Heart left ventricle (tissue), 16 donors: ENCODE measurements around the gene PIP5K1B. TPM values are rescaled to one million over a fixed set of nuclear protein-coding genes. Genes with fewer than 3 reads are reported as not detected.

Experiments used
- ATAC-seq, 4 donors: fragments of 200-7000 bp; cut with Tn5 transposase; one replicate each; pipeline ENCODE4 v1.9.1; 2020 to 2022; ENCODE audit warnings: moderate library complexity in 4 of 4, mild to moderate bottlenecking in 3 of 4, moderate number of reproducible peaks in 1 of 4
- DNase-seq, 5 donors: peaks; one replicate each; pipeline ENCODE4 v3.0.0-alpha.2; 2020
- H3K27ac ChIP-seq, 12 donors: fragments of 200-600 bp; sonication (generic) in 4 of 12; one replicate each; pipeline versions ENCODE4 v1.5.0 to v1.8.0; 2016 to 2022; ENCODE audit warnings: mild to moderate bottlenecking in 2 of 12
- H3K27me3 ChIP-seq, 9 donors: fragments of 200-600 bp; sonication (generic) in 2 of 9; one replicate each; pipeline versions ENCODE4 v1.5.1 to v1.8.0; 2016 to 2022; ENCODE audit warnings: mild to moderate bottlenecking in 3 of 9
- H3K36me3 ChIP-seq, 9 donors: fragments of 200-600 bp; sonication (generic) in 2 of 9; one replicate each; pipeline versions ENCODE4 v1.5.0 to v1.8.0; 2018 to 2022; ENCODE audit warnings: mild to moderate bottlenecking in 2 of 9
- H3K4me1 ChIP-seq, 12 donors: fragments of 200-600 bp; sonication (generic) in 4 of 12; one replicate each; pipeline versions ENCODE4 v1.5.0 to v1.8.0; 2016 to 2022; ENCODE audit warnings: mild to moderate bottlenecking in 3 of 12
- H3K4me3 ChIP-seq, 12 donors: fragments of 200-600 bp; sonication (generic) in 4 of 12; one replicate each; pipeline versions ENCODE4 v1.5.0 to v1.8.0; 2017 to 2022; ENCODE audit warnings: mild to moderate bottlenecking in 9 of 12, moderate library complexity in 4 of 12
- H3K9me3 ChIP-seq, 12 donors: fragments of 200-600 bp; sonication (generic) in 4 of 12; one replicate each; pipeline versions ENCODE4 v1.5.0 to v1.8.0; 2016 to 2022; ENCODE audit warnings: mild to moderate bottlenecking in 1 of 12
- CTCF ChIP-seq, 12 donors: fragments of 200-600 bp; sonication (generic) in 4 of 12; IDR thresholded peaks; one replicate each; pipeline versions ENCODE4 v1.5.0 to v1.8.0; 2018 to 2022; ENCODE audit warnings: antibody characterized with exemption in 12 of 12, mild to moderate bottlenecking in 5 of 12
- POLR2A ChIP-seq, 2 donors: fragments of 450-650 bp; IDR thresholded peaks; one replicate each; pipeline ENCODE4 v1.6.1; 2017; ENCODE audit warnings: antibody characterized with exemption in 2 of 2, mild to moderate bottlenecking in 2 of 2, moderate library complexity in 2 of 2
- WGBS, 4 donors: extraction: QIAGEN DNeasy Blood & Tissue Kit in 2 of 4; methylation state at CpG; one replicate each; pipeline versions ENCODE4 v1.1.5 to v1.1.7; 2013 to 2018; 5-methylcytosine and 5-hydroxymethylcytosine counted together
- intact Hi-C, 10 donors: fragments of 100-400 bp; cut with DNase I; formaldehyde crosslinking; loops; one replicate each; pipeline versions ENCODE4 v1.11.1 to v1.14.2; 2022
- polyA plus RNA-seq, 2 donors: library from polyadenylated mRNA; stranded (reverse); fragments of 200-250 nt; gene quantifications; one replicate each; pipeline ENCODE4 v1.2.3, GENCODE V29; 2013
- total RNA-seq, 9 donors: library from RNA; depleted of rRNA in 2 of 9; stranded (reverse); fragments of >200 nt in 2 of 9; fragmentation: NEBNext Ultra II Directional in 3 of 9; extraction: Animal tissue kit (Norgen Biotek cat#: 25700) in 3 of 9; gene quantifications; one replicate each; pipeline versions ENCODE4 v1.1.0 to v1.2.4, GENCODE V29; 2016 to 2023
- donor health status: ischemic (EF 13 %, LVEDD 7.1; RV severe dilation, severe dysfunction).
- donor health status: healthy with polysubstance abuse.
- donor health status: DM: no; HTN: yes; CAD: no.
- donor health status: DM: no; HTN: no; CAD: no.
- donor health status: ischemic (EF 25% LVEDD 6.9; RV normal size, moderate dysfunction).
- donor health status: ischemic (EF 25% LVEDD 5.7; RV mildly dilated, moderate dysfunction).
- donor health status: healthy.
- donor health status: DM: yes; HTN: yes; CAD: no.
- donor health status: ischemic (EF 35%, LVEDD 5.7; RV mildly dilated, moderate dysfunction).
- donor health status: nonischemic (EF 11% LVEDD 7.7; RV severe dilation, severe dysfunction).
- donor health status: DM: yes; HTN: yes; CAD: no.
- donor health status: PGD.
- donor health status: ischemic (EF 29% LVEDD 5.4; RV normal size, mild dysfunction).
- donor health status: nonischemic (EF 23%, LVEDD 6.1; RV moderate dilation, normal function).

The PIP5K1B gene
- total and polyA plus RNA-seq, 11 donors = 8.6 to 68.0 (median 47.5) TPM

GRCh38 chr9:68709291-68710110, 4.5 kb downstream of the PIP5K1B start:
- H3K27ac ChIP-seq = peak overlapping the region in 2 of 12 donors; percentile 15 to 25
- H3K9me3 ChIP-seq = no peaks in the 10 kb centered on the region
- intact Hi-C loops = loop anchor here (5.0 to 10.0 kb wide), 12 partner anchors 38 to 318 kb away; a partner anchor contains a TSS
- peaks cover 0 to 36% (median 14%) of the 10 kb centered on the region in 12 donors for H3K4me1 ChIP-seq
- no peak overlapping the region for H3K4me3 ChIP-seq
- peaks cover 0 to 22% (median 5%) of the 10 kb centered on the region in 9 donors for H3K27me3 ChIP-seq
- WGBS, 4 donors = 76 to 84% (median 81%) methylated on average over 8 of the region's 8 CpGs
- TF ChIP-seq CTCF (IDR thresholded peaks at IDR 0.05) = no peak
- no peak for TF ChIP-seq POLR2A (IDR thresholded peaks at IDR 0.05)
- ATAC-seq = no peak
- peak in 1 of 5 donors; percentile 15 for DNase-seq
- no peaks in the 10 kb centered on the region for H3K36me3 ChIP-seq

- WGBS, 4 donors = 32 to 60% (median 43%) methylated on average over 1 of the region's 1 CpG
- Histone ChIP-seq H3K4me1 (peaks cover 0 to 41% (median 13%) of the 10 kb centered on the region in 12 donors), H3K27me3 (peaks cover 0 to 17% (median 3%) of the 10 kb centered on the region in 9 donors), H3K4me3 (no peak overlapping the region), H3K9me3 (no peaks in the 10 kb centered on the region), H3K36me3 (no peaks in the 10 kb centered on the region), H3K27ac (peak overlapping the region in 2 of 12 donors; percentile 15 to 25)
- TF ChIP-seq CTCF (IDR thresholded peaks at IDR 0.05) (no peak), POLR2A (IDR thresholded peaks at IDR 0.05) (no peak)
- ATAC-seq (peak in 1 of 4 donors; percentile 63), DNase-seq (no peak)
- intact Hi-C loops = loop anchor here in 3 of 10 donors (5.0 to 10.0 kb wide), 3 partner anchors 55 to 205 kb away; a partner anchor contains a TSS
Observed at GRCh38 chr9:68710111-68710471, 5.1 kb downstream of the PIP5K1B start.

- Histone ChIP-seq H3K9me3 (no peaks in the 10 kb centered on the region), H3K27me3 (peaks cover 0 to 12% (median 3%) of the 10 kb centered on the region in 9 donors), H3K4me3 (no peak overlapping the region), H3K36me3 (no peaks in the 10 kb centered on the region), H3K27ac (no peak overlapping the region), H3K4me1 (peaks cover 0 to 41% (median 8%) of the 10 kb centered on the region in 12 donors)
- intact Hi-C loops = loop anchor here in 3 of 10 donors (5.0 to 10.0 kb wide), 3 partner anchors 54 to 204 kb away; a partner anchor contains a TSS
- TF ChIP-seq CTCF (IDR thresholded peaks at IDR 0.05) (no peak), POLR2A (IDR thresholded peaks at IDR 0.05) (no peak)
- DNase-seq (no peak), ATAC-seq (no peak)
- WGBS, 4 donors = 53 to 58% (median 56%) methylated on average over 2 of the region's 2 CpGs
Observed at GRCh38 chr9:68711281-68711680, 6.2 kb downstream of the PIP5K1B start.

- peaks cover 0 to 38% (median 5%) of the 10 kb centered on the region in 12 donors for H3K4me1 ChIP-seq
- no peak for ATAC-seq
- peaks cover 0 to 7% (median 0%) of the 10 kb centered on the region in 9 donors for H3K27me3 ChIP-seq
- H3K4me3 ChIP-seq = no peak overlapping the region
- 76 to 83% (median 78%) methylated on average over 5 of the region's 5 CpGs for WGBS, 4 donors
- no peaks in the 10 kb centered on the region for H3K9me3 ChIP-seq
- no peak overlapping the region for H3K27ac ChIP-seq
- H3K36me3 ChIP-seq = no peaks in the 10 kb centered on the region
- DNase-seq = no peak
- TF ChIP-seq CTCF (IDR thresholded peaks at IDR 0.05) = no peak
- no peak for TF ChIP-seq POLR2A (IDR thresholded peaks at IDR 0.05)
- intact Hi-C loops = loop anchor here in 3 of 10 donors (5.0 to 10.0 kb wide), 3 partner anchors 53 to 203 kb away; a partner anchor contains a TSS
Observed at GRCh38 chr9:68711932-68712331, 6.9 kb downstream of the PIP5K1B start.
